K562 (cell line): ENCODE results near the gene ANK3. TPM values are rescaled to one million over a fixed set of nuclear protein-coding genes. Genes with fewer than 3 reads are reported as not detected.

Experiments used
- ATF2 ChIP-seq: sonication (generic); formaldehyde crosslinking; IDR thresholded peaks from 2 replicates; pipeline ENCODE4 v1.8.1; 2022; ENCODE audit warnings: missing genetic modification reagents
- ELF1 ChIP-seq: fragments of 200-800 bp; sonication (Bioruptor generic); IDR thresholded peaks from 2 replicates; pipeline ENCODE4 v1.6.1; 2016; ENCODE audit warnings: missing genetic modification characterization, missing compliant biosample characterization
- IRF9 ChIP-seq: fragments of 450-650 bp; IDR thresholded peaks from 2 replicates; pipeline ENCODE4 v1.6.1; 2016; ENCODE audit warnings: missing biosample characterization, missing genetic modification characterization
- KAT7 ChIP-seq: sonication (generic); formaldehyde crosslinking; IDR thresholded peaks from 2 replicates; pipeline ENCODE4 v1.8.0; 2022; ENCODE audit warnings: missing genetic modification reagents, mild to moderate bottlenecking, borderline replicate concordance
- NCOA6 ChIP-seq: fragments of 450-650 bp; IDR thresholded peaks from 2 replicates; pipeline ENCODE4 v1.6.1; 2017; ENCODE audit warnings: mild to moderate bottlenecking
- NFATC3 ChIP-seq: fragments of 450-650 bp; IDR thresholded peaks from 2 replicates; pipeline ENCODE4 v1.6.1; 2017; ENCODE audit warnings: mild to moderate bottlenecking
- NFE2L1 ChIP-seq: fragments of 450-650 bp; IDR thresholded peaks from 2 replicates; pipeline ENCODE4 v1.6.1; 2016; ENCODE audit warnings: missing genetic modification characterization, low read depth, mild to moderate bottlenecking, missing compliant biosample characterization, moderate library complexity, borderline replicate concordance
- RREB1 ChIP-seq: fragments of 250-450 bp; sonication (Bioruptor Pico); IDR thresholded peaks from 2 replicates; pipeline ENCODE4 v1.4.0; 2020
- SAFB ChIP-seq: fragments of 200-400 bp; formaldehyde crosslinking; IDR thresholded peaks from 2 replicates; pipeline ENCODE4 v1.6.1; 2017; ENCODE audit warnings: low read depth, low read length, borderline replicate concordance
- SAFB2 ChIP-seq: fragments of 200-400 bp; formaldehyde crosslinking; IDR thresholded peaks from 2 replicates; pipeline ENCODE4 v1.6.1; 2018; ENCODE audit warnings: borderline replicate concordance, low read length, low read depth, moderate library complexity; ENCODE audit not compliant: severe bottlenecking
- SMAD4 ChIP-seq: fragments of 250-450 bp; sonication (Bioruptor Pico); conservative IDR thresholded peaks from 2 replicates; pipeline ENCODE4 v1.8.0; 2021; ENCODE audit warnings: inconsistent platforms, mild to moderate bottlenecking, moderate library complexity
- TCF3 ChIP-seq: sonication (generic); formaldehyde crosslinking; IDR thresholded peaks from 2 replicates; pipeline ENCODE4 v1.4.0; 2020; ENCODE audit warnings: mild to moderate bottlenecking, missing genetic modification reagents
- ZBTB12 ChIP-seq: fragments of 250-450 bp; sonication (Bioruptor Pico); IDR thresholded peaks from 2 replicates; pipeline ENCODE4 v1.4.0; 2020
- ZNF140 ChIP-seq: fragments of 250-450 bp; sonication (Bioruptor Pico); IDR thresholded peaks from 2 replicates; pipeline ENCODE4 v1.8.0; 2021; ENCODE audit warnings: moderate library complexity, mild to moderate bottlenecking, inconsistent platforms
- polyA plus RNA-seq, 8 experiments: library from polyadenylated mRNA; depleted of rRNA in 4 of 8; stranded (reverse) in 5 of 8; unstranded in 3 of 8; fragments of >200 nt; fragmentation: Nextera tagmentation in 2 of 8; fragmentation: Illumina TruSeq in 1 of 8; extraction: Ambion mirVana in 2 of 8; extraction: Trizol in 1 of 8; gene quantifications; 2 replicates each; pipeline versions ENCODE4 v1.2.1 to v1.2.3, GENCODE V29; 2011 to 2014; ENCODE audit warnings: inconsistent platforms in 1 of 8, missing spikeins in 1 of 8
- total RNA-seq, 7 experiments: library from RNA; depleted of rRNA in 6 of 7; stranded (reverse); fragments of >200 nt in 6 of 7; fragmentation: Illumina TruSeq in 2 of 7; extraction: Trizol in 2 of 7; gene quantifications; 2 replicates each; pipeline versions ENCODE4 v1.2.1 to v1.2.3, GENCODE V29; 2011 to 2021; ENCODE audit warnings: low replicate concordance in 1 of 7
- TF ChIP-seq, protein P1 (sequence below), 2 experiments: fragments of 450-650 bp in 1 of 2; IDR thresholded peaks; 2 replicates each; pipeline ENCODE4 v1.6.1; 2011 to 2017; ENCODE audit warnings: low read depth in 2 of 2, antibody characterized with exemption in 1 of 2, borderline replicate concordance in 1 of 2, low read length in 1 of 2, mild to moderate bottlenecking in 1 of 2, mixed read lengths in 1 of 2; ENCODE audit not compliant: control insufficient read depth in 1 of 2

The ANK3 gene
- total and polyA plus RNA-seq, 9 of the 15 experiments (the other 6 are each of a cell fraction or from before 2014, with no cell fraction given): 10.0 to 32.3 (median 17.9) TPM

DNA sequence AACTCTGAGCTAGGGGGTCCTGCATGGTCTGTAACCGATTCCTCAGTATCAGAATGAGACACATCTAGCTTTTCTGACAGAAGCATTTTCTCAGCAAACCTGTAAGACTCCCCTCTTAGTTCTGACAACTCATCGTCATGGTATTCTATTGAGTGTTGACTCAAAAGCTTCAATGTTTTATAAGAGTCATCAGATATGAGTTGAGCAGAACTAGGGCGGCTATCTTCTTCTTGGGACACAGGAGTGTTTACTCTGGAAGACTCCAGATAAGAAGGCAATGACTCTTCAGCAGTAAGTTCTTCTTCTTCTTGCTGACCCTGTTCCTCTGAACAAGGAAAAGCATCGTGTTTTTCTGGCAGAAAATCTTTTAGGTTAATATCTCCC, 316.3 kb downstream of the ANK3 start (continued):
- TF ChIP-seq IRF9 (no peak), SMAD4 (no peak), SAFB (no peak), KAT7 (CRISPR knock-in tag) (no peak), ZNF140 (no peak), TCF3 (CRISPR knock-in tag) (peak; percentile 83), ELF1 (tag) (no peak), ATF2 (no peak), NFATC3 (no peak), NFE2L1 (tag) (no peak), RREB1 (CRISPR knock-in tag) (no peak), ZBTB12 (CRISPR knock-in tag) (no peak), NCOA6 (no peak), SAFB2 (no peak)
- TF ChIP-seq, protein P1, sequence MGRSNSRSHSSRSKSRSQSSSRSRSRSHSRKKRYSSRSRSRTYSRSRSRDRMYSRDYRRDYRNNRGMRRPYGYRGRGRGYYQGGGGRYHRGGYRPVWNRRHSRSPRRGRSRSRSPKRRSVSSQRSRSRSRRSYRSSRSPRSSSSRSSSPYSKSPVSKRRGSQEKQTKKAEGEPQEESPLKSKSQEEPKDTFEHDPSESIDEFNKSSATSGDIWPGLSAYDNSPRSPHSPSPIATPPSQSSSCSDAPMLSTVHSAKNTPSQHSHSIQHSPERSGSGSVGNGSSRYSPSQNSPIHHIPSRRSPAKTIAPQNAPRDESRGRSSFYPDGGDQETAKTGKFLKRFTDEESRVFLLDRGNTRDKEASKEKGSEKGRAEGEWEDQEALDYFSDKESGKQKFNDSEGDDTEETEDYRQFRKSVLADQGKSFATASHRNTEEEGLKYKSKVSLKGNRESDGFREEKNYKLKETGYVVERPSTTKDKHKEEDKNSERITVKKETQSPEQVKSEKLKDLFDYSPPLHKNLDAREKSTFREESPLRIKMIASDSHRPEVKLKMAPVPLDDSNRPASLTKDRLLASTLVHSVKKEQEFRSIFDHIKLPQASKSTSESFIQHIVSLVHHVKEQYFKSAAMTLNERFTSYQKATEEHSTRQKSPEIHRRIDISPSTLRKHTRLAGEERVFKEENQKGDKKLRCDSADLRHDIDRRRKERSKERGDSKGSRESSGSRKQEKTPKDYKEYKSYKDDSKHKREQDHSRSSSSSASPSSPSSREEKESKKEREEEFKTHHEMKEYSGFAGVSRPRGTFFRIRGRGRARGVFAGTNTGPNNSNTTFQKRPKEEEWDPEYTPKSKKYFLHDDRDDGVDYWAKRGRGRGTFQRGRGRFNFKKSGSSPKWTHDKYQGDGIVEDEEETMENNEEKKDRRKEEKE (IDR thresholded peaks at IDR 0.05; ENCODE audit: borderline replicate concordance in 1 of 2, control insufficient read depth in 1 of 2, low read depth in 2 of 2, low read length in 1 of 2): no peak
